HG03457 (cell line): ENCODE measurements around the gene NYAP2.

Experiments used
- ATAC-seq: cut with Tn5 transposase; IDR thresholded peaks from one replicate; pipeline ENCODE4 v1.9.1; 2021; ENCODE audit warnings: moderate number of reproducible peaks; ENCODE audit not compliant: unreplicated experiment

Gene NYAP2

DNA sequence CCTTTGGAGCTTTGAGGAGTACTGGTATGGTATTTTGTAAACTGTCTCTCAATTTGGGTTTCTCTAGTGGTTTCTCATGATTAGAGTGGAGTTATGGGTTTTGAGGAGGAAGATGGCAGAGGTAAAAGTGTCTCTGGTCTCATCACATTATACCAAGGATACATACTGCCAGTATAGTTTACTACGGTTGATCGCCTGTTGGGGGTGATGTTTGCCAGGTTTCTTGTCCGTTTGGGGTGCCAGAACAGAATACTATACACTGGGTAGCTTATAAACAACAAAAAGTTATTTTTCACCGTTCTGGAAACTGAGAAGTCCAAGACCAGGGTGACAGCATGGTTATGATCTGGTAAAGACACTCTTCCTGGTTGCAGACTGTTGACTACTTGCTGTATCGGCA, 293.7 kb downstream of the NYAP2 start:
- no peak for ATAC-seq

DNA sequence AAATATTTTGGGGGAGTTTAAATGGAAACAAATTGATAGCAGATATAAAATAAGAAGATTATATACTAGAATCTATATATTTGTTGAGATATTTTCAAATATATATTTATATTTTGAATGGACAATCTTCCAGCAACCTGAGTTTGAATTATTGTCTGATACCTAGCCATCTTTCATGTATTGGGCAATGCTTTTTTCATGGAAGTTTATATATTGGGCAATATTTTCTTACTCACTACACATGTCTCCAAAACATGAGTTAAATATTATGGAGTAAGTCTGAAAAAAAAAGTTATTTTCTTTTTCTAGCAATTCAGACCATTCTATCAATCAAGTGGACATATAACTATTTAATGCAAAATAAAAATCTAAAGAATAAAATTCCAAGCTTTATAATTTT, 295.2 kb downstream of the NYAP2 start:
- ATAC-seq, result no peak

DNA sequence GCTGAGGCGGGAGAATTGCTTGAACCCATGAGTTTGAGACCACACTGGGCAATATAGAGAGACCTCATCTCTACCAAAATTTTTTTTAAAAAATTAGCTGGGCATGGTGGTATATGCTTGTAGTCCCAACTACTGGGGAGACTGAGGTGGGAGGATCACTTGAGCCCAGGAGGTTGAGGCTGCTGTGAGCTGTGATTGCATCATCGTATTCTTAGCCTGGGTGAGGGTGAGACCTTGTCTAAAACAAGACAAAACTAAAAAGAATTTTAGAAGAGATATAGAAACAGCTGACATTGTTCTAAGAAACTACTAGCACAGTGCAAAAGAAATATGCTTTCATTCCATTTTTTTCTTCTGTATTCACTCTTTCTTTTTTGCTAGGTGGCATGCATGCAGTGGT, 298.4 kb downstream of the NYAP2 start:
- no peak for ATAC-seq
